GM21390 (cell line): ENCODE results near the gene UCK2.

ENCODE experiments used
- ATAC-seq: cut with Tn5 transposase; IDR thresholded peaks from one replicate; pipeline ENCODE4 v1.9.1; 2021; ENCODE audit not compliant: unreplicated experiment

UCK2 gene

GRCh38 chr1:165897326-165898303 lies 70.2 kb downstream of the UCK2 start:
- ATAC-seq: no peak

DNA sequence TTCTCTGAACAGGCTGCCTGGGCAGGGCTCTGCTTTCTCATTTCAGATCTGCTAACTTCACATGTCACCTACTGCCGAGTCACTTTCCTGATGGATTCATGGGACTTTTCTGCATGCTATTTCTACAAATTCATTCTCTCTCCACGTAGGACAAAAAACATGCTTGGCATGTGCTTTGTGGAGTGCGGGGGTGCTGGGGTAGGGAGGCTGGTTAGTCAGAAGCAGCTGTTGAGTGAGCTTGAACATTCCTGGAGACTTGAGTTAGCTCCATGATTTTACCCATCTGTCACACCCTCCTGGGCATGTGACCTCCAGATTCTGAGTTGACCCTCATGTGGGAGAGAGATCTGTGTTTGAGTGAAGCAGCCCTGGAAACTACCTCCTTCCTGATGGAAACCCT lies 71.4 kb downstream of the UCK2 start:
- no peak for ATAC-seq

DNA sequence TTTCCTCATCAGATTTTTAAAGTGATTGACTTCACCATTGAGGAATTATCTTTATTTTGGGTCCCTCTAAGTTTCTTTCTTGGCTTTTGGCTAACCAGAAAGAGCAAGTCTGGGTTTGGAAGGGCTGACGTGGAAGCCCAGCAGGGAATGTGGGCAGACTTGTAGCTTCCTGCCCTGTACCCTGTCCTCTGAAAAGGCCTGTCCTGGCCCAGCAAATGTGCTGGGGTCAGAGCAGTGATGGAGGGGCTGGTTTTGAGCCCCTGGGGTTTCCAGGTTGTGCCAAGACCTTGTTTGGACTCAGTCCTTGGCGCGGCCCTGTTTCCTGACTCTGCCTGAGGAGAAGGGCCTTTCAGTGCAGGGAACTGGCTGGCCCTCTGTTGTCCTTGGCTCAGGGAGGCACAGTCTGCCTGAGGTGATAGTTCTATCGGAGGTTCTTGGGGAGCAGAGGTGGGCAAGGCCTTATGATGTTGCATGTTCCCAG lies 72.1 kb downstream of the UCK2 start:
- no peak for ATAC-seq

DNA sequence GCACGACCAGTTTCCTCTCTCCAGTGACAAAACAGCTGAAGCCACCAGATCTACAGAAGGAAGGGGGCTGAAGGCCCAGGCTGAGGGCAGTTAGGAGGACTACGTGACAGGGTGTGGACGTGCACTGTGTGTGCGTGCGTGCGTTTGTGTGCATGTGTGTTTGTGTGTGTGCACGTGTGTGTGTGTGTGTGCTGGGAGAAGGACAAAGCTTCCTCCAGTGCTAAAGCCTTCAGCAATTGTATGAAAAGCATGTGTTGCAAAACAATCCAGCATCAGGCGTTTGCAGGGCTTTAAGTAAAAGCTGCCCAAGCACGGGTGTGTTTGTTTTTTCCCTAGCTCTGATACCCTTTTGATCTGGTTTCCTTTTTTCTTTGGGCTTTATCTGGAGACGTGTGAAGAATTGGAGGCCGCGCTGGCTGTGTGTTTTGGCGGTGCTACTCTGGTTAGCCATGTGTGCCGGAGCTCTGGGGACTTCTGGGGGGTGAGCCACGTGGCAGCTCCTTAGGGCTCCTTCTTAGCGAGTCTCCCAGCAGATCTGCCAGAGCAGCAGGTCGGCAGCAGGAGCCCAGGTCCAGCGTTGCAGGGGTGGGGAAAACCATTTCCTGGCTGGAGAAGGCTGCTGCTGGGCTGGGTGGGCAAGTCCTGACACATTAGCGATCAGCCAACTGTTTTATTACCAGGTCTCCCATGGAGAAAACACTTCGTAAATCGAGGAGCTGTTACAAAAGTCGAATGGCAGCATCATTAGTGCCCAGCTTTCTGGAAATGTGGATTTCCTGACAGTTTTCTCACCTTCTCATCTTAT lies 73.4 kb downstream of the UCK2 start:
- no peak for ATAC-seq

- no peak for ATAC-seq
Measured at GRCh38 chr1:165902565-165902964, 75.2 kb downstream of the UCK2 start.

- no peak for ATAC-seq
Measured at GRCh38 chr1:165903672-165904071, 76.3 kb downstream of the UCK2 start.

DNA sequence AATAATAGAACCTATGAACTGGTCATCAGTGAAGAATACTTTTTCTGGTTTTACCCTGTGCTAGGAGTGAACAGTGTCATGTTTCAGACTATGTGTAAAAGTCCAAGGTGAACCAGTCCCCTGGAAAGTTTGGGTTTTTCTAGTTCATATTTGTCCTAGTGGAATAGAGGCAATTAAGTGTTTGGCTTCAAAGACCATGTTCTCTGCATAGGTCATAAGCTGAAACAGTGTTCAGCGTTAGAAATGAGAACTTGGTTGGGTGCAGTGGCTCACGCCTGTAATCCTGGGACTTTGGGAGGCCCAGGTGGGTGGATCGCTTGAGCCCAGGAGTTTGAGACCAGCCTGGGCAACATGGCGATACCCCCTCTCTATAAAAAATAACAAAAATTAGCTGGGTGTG lies 77.5 kb downstream of the UCK2 start:
- ATAC-seq: no peak

DNA sequence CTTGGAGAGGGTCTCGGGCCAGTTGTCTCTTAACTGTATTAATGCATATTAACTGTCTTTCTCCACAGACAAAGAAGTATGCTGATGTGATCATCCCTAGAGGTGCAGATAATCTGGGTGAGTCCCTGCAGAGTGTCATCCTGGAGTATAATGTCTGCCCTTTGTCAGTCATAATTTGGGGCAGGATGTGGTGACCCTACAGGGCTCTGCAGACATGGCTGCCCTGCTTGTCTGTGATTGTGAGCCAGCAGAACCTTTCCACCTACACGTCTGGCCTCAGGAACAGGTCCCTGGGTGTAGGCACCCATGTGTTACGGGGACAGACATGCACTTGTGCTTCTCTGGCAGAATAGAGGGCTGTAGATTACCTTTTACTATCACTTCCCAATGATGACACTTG lies 78.4 kb downstream of the UCK2 start:
- no peak for ATAC-seq

DNA sequence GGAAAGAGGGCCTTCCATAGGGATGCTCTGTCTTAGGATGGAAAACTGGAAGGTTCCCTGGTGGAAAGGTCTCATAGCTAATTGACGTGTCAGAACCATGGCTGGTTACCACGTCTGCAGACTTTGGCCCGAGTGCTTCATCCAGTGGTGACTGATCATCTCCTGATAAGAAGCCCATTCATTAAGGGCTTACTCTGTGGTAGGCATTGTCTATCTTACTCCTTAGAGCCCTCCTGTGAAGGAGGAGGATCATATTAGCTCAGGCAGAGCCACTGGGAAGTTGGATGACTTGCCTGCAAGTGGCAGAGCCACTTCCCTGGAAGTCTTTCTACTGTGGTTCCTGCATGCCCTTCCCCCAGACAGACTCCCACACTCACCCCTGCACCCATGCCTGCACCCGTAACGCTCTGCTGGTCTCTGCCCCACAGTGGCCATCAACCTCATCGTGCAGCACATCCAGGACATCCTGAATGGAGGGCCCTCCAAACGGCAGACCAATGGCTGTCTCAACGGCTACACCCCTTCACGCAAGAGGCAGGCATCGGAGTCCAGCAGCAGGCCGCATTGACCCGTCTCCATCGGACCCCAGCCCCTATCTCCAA lies 79.9 kb downstream of the UCK2 start:
- ATAC-seq: no peak

DNA sequence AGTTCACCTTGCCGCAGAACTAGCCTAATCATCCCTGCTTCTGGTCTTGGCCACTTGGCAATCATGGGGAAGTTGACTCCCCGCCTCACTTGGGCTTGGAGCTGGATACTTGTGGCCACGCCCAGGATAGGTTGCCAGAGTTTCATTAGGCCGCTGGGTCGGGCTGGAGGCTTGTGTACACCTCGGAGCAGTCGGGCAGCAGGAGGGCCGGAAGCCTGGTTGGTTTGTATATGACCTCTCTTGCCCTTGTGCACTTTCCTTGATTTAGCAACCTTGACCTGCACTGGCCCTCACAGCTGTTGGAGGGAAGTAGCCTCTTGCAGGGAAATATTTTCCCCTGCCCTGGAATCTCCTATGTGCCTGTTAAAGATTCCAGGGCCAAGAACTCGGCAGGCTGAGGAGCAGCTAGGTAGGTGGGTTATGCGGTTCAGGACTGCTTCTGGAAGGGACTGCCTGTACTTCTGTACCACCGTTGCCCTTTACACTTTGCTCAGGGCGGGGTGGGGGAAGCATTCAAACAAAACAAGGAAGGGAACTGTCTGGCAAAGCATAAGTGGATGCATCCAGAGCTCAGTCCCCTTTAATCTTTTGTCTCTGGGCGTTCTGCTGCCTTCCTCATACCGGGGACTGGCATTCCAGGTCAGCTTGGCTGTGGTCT lies 83.5 kb downstream of the UCK2 start:
- ATAC-seq: no peak

- ATAC-seq: no peak
Measured at GRCh38 chr1:165911609-165912281, 84.3 kb downstream of the UCK2 start.

DNA sequence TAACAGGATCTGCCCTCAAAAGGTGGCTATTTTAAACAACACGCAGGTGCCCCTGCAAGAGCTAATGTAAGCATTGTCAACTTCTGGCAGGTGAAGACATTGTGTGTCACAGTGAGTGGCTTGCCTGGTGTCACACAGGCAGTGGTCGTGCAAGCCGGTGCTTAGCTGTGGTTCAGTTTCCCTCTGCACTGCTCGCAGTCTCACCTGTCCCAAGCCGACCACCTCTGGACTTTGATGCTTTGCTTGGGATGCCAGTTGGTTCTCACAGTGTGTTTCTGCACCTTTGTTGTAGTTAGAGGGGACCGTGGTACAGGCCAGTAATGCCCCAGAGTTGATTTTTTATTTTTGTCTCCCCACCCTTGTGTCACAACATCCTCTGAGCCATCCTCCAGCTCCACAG lies 85.2 kb downstream of the UCK2 start:
- ATAC-seq: no peak

DNA sequence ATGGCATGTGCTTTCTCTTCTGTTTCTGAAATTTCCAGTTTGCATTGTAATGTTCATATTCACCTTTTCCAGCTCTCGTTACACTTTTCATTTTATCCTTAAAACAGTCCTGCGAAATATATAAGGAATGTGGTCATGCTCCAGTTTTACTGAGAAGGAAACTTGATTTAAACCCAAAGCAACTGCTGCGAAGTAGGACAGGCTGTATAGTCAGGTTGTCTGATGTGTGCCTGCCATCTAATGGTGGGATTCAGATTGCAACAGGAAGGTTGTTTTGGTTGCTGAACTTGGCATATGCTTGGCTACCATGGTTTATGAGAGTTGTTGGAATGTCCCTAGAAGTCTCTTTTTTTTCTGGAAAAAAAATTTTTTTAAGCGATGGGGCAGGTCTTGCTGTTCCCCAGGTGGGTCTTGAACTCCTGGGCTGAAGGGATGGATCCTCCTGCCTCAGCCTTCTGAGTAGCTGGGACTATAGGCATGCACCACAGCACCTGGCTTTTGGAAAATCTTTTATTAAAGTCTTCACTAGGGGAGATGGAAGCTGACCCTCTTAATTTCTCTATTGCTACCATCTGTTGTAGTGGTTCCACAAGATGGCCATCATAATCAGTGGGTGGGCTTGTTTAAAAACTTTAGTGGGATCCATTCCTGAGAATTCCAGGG lies 86.9 kb downstream of the UCK2 start:
- ATAC-seq: peak; percentile 90

DNA sequence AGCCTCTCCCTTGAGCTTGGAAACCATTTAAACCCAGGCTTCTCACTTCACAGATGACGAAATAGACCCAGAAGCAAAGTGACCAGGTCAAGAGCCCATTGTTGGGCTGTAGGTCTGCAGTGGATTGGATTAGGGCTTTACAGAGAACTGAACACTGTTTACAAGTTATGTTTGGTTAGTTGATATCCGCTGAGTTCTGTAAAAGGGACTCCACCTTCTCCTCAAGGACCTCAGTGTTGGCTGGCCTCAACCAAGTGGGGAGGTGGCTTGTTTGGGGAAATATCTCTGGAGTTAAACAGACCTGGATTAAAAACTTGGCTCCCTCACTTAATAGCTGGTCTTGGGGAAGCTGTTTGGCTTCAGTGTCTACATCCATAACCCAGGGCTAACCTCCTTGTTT lies 88.1 kb downstream of the UCK2 start:
- ATAC-seq: no peak

DNA sequence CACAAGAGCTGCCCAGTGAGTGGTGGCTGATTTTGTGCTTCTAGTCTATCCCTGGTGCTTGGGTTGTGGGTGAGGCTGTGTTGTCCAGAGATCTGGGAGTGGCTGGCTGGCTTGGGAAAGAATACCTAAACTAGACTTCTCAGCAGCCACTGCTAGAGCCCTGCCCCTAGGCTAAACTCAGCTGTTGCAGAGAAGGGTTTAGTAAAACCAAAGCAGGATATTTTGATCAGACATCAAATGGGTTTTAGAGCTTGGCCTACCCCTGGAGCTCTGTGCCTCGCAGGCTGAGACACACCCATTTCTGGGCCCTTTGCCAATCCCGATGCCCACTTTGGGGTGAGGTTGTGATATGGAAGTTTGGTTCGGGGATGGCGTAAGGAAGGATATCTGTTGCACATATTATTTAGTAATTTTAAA lies 88.5 kb downstream of the UCK2 start:
- no peak for ATAC-seq

- no peak for ATAC-seq
Measured at GRCh38 chr1:165917166-165917565, 89.8 kb downstream of the UCK2 start.

DNA sequence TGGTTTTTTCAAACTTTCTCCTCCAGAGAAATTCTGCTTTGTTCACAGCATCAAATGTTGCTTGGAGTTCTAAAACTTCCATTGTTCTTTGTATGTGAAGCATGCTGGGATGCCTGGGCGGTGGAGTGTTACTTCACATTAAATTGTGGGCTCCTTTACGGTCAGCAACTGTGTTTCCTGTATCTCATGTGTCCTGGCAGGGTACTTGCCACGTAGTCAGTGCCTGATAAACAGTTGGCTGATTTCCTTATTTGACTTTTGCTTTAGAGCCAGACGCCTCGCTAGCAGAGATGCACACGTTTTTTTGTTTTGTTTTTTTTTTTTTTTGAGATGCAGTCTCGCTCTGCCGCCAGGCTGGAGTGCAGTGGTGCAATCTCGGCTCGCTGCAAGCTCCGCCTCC lies 96.7 kb downstream of the UCK2 start:
- no peak for ATAC-seq

GRCh38 chr1:165925498-165926079 lies 98.2 kb downstream of the UCK2 start:
- ATAC-seq: no peak

GRCh38 chr1:165927169-165927568 lies 99.8 kb downstream of the UCK2 start:
- ATAC-seq: no peak
